GM23338 (cell line): ENCODE measurements around the gene NOTCH1.

Source experiments
- CTCF ChIP-seq, 2 experiments: fragments of 200-600 bp in 1 of 2; sonication (generic) in 1 of 2; conservative IDR thresholded peaks; 2 replicates each; pipeline versions ENCODE4 v1.5.1 to v1.6.1; 2016 to 2017; ENCODE audit warnings: antibody characterized with exemption in 2 of 2, low read depth in 2 of 2, mild to moderate bottlenecking in 2 of 2, moderate library complexity in 1 of 2
- EZH2 ChIP-seq: fragments of 200-600 bp; sonication (generic); IDR thresholded peaks from one replicate; pipeline ENCODE4 v1.8.0; 2017; ENCODE audit warnings: antibody characterized with exemption, mild to moderate bottlenecking, low read depth; ENCODE audit not compliant: unreplicated experiment
- TF ChIP-seq, protein P1 (sequence below): IDR thresholded peaks from one replicate; pipeline ENCODE4 v1.6.1; 2018; ENCODE audit warnings: antibody characterized with exemption; ENCODE audit not compliant: unreplicated experiment

GRCh38 chr9:136567651-136568287 lies 21.9 kb upstream of the NOTCH1 start:
- TF ChIP-seq CTCF (conservative IDR thresholded peaks at IDR 0.05; ENCODE audit: low read depth in 2 of 2) (no peak), EZH2 (no peak)
- TF ChIP-seq, protein P1, sequence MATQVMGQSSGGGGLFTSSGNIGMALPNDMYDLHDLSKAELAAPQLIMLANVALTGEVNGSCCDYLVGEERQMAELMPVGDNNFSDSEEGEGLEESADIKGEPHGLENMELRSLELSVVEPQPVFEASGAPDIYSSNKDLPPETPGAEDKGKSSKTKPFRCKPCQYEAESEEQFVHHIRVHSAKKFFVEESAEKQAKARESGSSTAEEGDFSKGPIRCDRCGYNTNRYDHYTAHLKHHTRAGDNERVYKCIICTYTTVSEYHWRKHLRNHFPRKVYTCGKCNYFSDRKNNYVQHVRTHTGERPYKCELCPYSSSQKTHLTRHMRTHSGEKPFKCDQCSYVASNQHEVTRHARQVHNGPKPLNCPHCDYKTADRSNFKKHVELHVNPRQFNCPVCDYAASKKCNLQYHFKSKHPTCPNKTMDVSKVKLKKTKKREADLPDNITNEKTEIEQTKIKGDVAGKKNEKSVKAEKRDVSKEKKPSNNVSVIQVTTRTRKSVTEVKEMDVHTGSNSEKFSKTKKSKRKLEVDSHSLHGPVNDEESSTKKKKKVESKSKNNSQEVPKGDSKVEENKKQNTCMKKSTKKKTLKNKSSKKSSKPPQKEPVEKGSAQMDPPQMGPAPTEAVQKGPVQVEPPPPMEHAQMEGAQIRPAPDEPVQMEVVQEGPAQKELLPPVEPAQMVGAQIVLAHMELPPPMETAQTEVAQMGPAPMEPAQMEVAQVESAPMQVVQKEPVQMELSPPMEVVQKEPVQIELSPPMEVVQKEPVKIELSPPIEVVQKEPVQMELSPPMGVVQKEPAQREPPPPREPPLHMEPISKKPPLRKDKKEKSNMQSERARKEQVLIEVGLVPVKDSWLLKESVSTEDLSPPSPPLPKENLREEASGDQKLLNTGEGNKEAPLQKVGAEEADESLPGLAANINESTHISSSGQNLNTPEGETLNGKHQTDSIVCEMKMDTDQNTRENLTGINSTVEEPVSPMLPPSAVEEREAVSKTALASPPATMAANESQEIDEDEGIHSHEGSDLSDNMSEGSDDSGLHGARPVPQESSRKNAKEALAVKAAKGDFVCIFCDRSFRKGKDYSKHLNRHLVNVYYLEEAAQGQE, result no peak
